ENCODE results near the gene TNRC6B. TPM values are rescaled to one million over a fixed set of nuclear protein-coding genes. Genes with fewer than 3 reads are reported as not detected.

TNRC6B gene
- polyA plus RNA-seq, 1 donor from 2014 or later = 7.6 TPM

- Histone ChIP-seq H3F3A (ENCODE audit: insufficient read depth, low read length, poor library complexity, severe bottlenecking) (no peaks in the 10 kb centered on the region), H3K9me3 (ENCODE audit: low read length) (no peaks in the 10 kb centered on the region), H3K9ac (ENCODE audit: low read length) (no peak overlapping the region), H3K4me3 (ENCODE audit: low read length) (no peak overlapping the region), H3K9me2 (ENCODE audit: insufficient read depth, low read length) (no peaks in the 10 kb centered on the region), H3K79me2 (replicated peaks; ENCODE audit: insufficient read depth, low read length) (no peaks in the 10 kb centered on the region), H2AFZ (ENCODE audit: low read depth, low read length) (no peak overlapping the region), H3K27me3 (ENCODE audit: insufficient read depth, low read depth, low read length) (no peaks in the 10 kb centered on the region), H4K20me1 (ENCODE audit: insufficient read depth) (no peaks in the 10 kb centered on the region), H3K4me2 (ENCODE audit: low read length) (no peak overlapping the region), H3K36me3 (ENCODE audit: insufficient read depth, low read length) (no peaks in the 10 kb centered on the region), H3K27ac (ENCODE audit: low read length) (no peak overlapping the region)
- no peak for TF ChIP-seq EZH2 (IDR thresholded peaks at IDR 0.05; ENCODE audit: borderline replicate concordance, insufficient read depth, low read length, poor library complexity, severe bottlenecking)
- TF ChIP-seq MXI1 (conservative IDR thresholded peaks at IDR 0.05; ENCODE audit: poor library complexity, severe bottlenecking) = no peak
- TF ChIP-seq, protein P1, sequence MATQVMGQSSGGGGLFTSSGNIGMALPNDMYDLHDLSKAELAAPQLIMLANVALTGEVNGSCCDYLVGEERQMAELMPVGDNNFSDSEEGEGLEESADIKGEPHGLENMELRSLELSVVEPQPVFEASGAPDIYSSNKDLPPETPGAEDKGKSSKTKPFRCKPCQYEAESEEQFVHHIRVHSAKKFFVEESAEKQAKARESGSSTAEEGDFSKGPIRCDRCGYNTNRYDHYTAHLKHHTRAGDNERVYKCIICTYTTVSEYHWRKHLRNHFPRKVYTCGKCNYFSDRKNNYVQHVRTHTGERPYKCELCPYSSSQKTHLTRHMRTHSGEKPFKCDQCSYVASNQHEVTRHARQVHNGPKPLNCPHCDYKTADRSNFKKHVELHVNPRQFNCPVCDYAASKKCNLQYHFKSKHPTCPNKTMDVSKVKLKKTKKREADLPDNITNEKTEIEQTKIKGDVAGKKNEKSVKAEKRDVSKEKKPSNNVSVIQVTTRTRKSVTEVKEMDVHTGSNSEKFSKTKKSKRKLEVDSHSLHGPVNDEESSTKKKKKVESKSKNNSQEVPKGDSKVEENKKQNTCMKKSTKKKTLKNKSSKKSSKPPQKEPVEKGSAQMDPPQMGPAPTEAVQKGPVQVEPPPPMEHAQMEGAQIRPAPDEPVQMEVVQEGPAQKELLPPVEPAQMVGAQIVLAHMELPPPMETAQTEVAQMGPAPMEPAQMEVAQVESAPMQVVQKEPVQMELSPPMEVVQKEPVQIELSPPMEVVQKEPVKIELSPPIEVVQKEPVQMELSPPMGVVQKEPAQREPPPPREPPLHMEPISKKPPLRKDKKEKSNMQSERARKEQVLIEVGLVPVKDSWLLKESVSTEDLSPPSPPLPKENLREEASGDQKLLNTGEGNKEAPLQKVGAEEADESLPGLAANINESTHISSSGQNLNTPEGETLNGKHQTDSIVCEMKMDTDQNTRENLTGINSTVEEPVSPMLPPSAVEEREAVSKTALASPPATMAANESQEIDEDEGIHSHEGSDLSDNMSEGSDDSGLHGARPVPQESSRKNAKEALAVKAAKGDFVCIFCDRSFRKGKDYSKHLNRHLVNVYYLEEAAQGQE (IDR thresholded peaks at IDR 0.05; ENCODE audit: borderline replicate concordance) = no peak
- no peak for TF ChIP-seq POLR2AphosphoS5 (IDR thresholded peaks at IDR 0.05)
- no peak for TF ChIP-seq SMC3 (conservative IDR thresholded peaks at IDR 0.05; ENCODE audit: poor library complexity)
- no peak for TF ChIP-seq RAD21 (conservative IDR thresholded peaks at IDR 0.05)
- no peak for TF ChIP-seq EP300 (conservative IDR thresholded peaks at IDR 0.05; ENCODE audit: poor library complexity, severe bottlenecking)
- TF ChIP-seq TAF1 (IDR thresholded peaks at IDR 0.05; ENCODE audit: low read depth) = no peak
- TF ChIP-seq, protein P2, sequence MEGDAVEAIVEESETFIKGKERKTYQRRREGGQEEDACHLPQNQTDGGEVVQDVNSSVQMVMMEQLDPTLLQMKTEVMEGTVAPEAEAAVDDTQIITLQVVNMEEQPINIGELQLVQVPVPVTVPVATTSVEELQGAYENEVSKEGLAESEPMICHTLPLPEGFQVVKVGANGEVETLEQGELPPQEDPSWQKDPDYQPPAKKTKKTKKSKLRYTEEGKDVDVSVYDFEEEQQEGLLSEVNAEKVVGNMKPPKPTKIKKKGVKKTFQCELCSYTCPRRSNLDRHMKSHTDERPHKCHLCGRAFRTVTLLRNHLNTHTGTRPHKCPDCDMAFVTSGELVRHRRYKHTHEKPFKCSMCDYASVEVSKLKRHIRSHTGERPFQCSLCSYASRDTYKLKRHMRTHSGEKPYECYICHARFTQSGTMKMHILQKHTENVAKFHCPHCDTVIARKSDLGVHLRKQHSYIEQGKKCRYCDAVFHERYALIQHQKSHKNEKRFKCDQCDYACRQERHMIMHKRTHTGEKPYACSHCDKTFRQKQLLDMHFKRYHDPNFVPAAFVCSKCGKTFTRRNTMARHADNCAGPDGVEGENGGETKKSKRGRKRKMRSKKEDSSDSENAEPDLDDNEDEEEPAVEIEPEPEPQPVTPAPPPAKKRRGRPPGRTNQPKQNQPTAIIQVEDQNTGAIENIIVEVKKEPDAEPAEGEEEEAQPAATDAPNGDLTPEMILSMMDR (IDR thresholded peaks at IDR 0.05; ENCODE audit: poor library complexity, severe bottlenecking) = no peak
These were observed 48.7 kb upstream of the TNRC6B start for GRCh38 chr22:40128989-40129388.

DNA sequence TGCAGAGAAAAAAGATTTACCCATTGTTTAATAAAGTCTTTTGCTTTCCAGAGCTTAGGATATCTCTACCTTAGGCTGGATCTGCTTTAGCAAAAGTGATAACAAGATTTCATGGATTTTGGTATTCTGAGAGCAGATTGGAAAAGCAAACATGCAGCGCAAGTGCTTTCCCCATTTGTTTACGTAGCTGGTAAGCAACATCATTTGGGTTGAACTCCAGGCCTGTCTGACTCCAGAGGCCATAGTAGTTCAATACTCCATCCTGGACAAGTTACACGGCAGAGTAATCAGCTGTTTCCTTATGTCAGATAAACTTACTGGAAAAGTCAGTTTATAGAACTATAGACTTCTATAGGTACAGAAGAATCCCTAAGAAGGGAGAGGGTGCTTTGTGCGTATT, 40.6 kb upstream of the TNRC6B start:
- Histone ChIP-seq H3K27me3 (ENCODE audit: insufficient read depth, low read depth, low read length) (no peaks in the 10 kb centered on the region), H3K79me2 (replicated peaks; ENCODE audit: insufficient read depth, low read length) (no peaks in the 10 kb centered on the region), H3K27ac (ENCODE audit: low read length) (no peak overlapping the region), H3K9me2 (ENCODE audit: insufficient read depth, low read length) (no peaks in the 10 kb centered on the region), H3K4me2 (ENCODE audit: low read length) (no peak overlapping the region), H3K4me3 (ENCODE audit: low read length) (no peak overlapping the region), H3K9ac (ENCODE audit: low read length) (no peak overlapping the region), H3K9me3 (ENCODE audit: low read length) (no peaks in the 10 kb centered on the region), H2AFZ (ENCODE audit: low read depth, low read length) (no peak overlapping the region), H3F3A (ENCODE audit: insufficient read depth, low read length, poor library complexity, severe bottlenecking) (no peaks in the 10 kb centered on the region), H3K36me3 (ENCODE audit: insufficient read depth, low read length) (no peaks in the 10 kb centered on the region), H4K20me1 (ENCODE audit: insufficient read depth) (no peaks in the 10 kb centered on the region)
- TF ChIP-seq EP300 (conservative IDR thresholded peaks at IDR 0.05; ENCODE audit: poor library complexity, severe bottlenecking) (no peak), TAF1 (IDR thresholded peaks at IDR 0.05; ENCODE audit: low read depth) (no peak), MXI1 (conservative IDR thresholded peaks at IDR 0.05; ENCODE audit: poor library complexity, severe bottlenecking) (no peak)
- TF ChIP-seq, protein P1 (IDR thresholded peaks at IDR 0.05; ENCODE audit: borderline replicate concordance) = no peak

Data from neural cell (in vitro differentiated cells).